ENCODE results near the gene RNF212B. TPM values are rescaled to one million over a fixed set of nuclear protein-coding genes. Genes with fewer than 3 reads are reported as not detected.
"Not testable (repeated sequence)": the region's sequence is repeated elsewhere in the genome, so short reads cannot be mapped to it uniquely, and the experiment has no call there.

The RNF212B gene
- total and polyA plus RNA-seq, 8 donors, result 0.40 to 1.1 (median 1.1) TPM; not detected in 5

GRCh38 chr14:23209651-23210423 is 27.9 kb upstream of the RNF212B start:
- intact Hi-C loops (cut with DNase I; ENCODE audit: low total_unique reads), result no loop called here
- peaks cover 0 to 9% (median 0%) of the 10 kb centered on the region in 3 donors for H3K27me3 ChIP-seq
- no peaks in the 10 kb centered on the region for H3K9me3 ChIP-seq
- no peak for DNase-seq
- H3K4me3 ChIP-seq, result no peak overlapping the region
- H3K4me1 ChIP-seq, result no peaks in the 10 kb centered on the region
- TF ChIP-seq, protein P1, sequence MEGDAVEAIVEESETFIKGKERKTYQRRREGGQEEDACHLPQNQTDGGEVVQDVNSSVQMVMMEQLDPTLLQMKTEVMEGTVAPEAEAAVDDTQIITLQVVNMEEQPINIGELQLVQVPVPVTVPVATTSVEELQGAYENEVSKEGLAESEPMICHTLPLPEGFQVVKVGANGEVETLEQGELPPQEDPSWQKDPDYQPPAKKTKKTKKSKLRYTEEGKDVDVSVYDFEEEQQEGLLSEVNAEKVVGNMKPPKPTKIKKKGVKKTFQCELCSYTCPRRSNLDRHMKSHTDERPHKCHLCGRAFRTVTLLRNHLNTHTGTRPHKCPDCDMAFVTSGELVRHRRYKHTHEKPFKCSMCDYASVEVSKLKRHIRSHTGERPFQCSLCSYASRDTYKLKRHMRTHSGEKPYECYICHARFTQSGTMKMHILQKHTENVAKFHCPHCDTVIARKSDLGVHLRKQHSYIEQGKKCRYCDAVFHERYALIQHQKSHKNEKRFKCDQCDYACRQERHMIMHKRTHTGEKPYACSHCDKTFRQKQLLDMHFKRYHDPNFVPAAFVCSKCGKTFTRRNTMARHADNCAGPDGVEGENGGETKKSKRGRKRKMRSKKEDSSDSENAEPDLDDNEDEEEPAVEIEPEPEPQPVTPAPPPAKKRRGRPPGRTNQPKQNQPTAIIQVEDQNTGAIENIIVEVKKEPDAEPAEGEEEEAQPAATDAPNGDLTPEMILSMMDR (IDR thresholded peaks at IDR 0.05), result no peak
- TF ChIP-seq POLR2A (IDR thresholded peaks at IDR 0.05) (no peak), POLR2AphosphoS5 (IDR thresholded peaks at IDR 0.05) (no peak), EP300 (IDR thresholded peaks at IDR 0.05) (no peak)
- H3K27ac ChIP-seq, result no peak overlapping the region
- no peaks in the 10 kb centered on the region for H3K36me3 ChIP-seq
- 78 to 87% (median 82%) methylated on average over 7 of the region's 7 CpGs for WGBS, 5 donors

- no peak overlapping the region for H3K27ac ChIP-seq
- no peaks in the 10 kb centered on the region for H3K4me1 ChIP-seq
- no peak for DNase-seq
- H3K27me3 ChIP-seq, result peaks cover 0 to 4% (median 0%) of the 10 kb centered on the region in 3 donors
- 80 to 98% (median 95%) methylated on average over 1 of the region's 1 CpG for WGBS, 5 donors
- H3K36me3 ChIP-seq, result no peaks in the 10 kb centered on the region
- peaks cover 0 to 12% (median 0%) of the 10 kb centered on the region in 4 donors for H3K9me3 ChIP-seq
- no peak overlapping the region for H3K4me3 ChIP-seq
- TF ChIP-seq, protein P1 (IDR thresholded peaks at IDR 0.05), result no peak
- no peak for TF ChIP-seq EP300 (IDR thresholded peaks at IDR 0.05)
- TF ChIP-seq POLR2AphosphoS5 (IDR thresholded peaks at IDR 0.05), result no peak
- no peak for TF ChIP-seq POLR2A (IDR thresholded peaks at IDR 0.05)
- intact Hi-C loops (cut with DNase I; ENCODE audit: low total_unique reads), result no loop called here
These were observed 22.3 kb upstream of the RNF212B start for GRCh38 chr14:23215421-23215820.

DNA sequence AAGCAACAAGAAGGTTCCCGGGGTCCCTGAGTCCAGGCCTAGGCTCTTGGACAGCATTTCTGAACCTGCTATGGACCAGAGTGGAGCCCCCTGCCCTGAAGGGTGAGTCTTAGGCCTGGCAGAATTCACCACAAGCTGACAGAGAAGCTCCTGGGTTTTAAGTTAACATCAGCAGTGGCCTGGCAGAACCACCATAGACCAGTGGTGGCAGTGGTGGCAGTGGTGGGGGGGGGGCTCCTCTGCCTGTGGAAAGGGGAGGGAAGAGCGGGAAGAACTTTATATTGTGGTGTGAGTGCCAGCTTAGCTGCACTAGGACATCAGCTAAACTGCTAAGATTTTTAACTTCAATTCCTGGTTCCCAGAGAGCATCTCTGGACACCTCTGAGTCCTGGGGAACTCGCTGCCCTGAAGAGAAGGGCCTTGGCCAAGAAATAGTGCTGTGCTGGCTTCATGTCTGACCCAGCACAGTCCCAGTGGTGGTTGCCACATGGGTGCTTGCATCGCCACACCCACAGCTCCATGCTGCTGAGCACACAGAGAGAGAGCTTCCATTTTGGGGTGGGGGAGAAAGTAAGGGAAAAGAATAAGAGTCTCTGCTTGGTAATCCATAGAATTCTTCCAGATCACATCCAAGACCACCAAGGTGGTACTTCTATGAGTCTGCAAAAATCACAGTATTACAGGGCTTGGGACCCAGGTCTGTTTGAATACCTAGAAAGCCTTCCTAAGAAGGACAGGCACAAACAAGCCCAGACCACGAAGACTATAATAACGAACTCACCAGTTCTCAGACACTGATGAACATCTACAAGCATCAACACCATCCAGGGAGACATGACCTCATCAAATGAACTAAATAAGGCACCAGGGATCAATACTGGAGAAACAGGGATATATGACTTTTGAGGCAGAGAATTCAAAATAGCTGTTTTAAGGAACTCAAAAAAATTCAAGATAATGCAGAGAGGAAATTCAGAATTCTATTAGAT is 20.4 kb upstream of the RNF212B start:
- H3K27me3 ChIP-seq, result peaks cover 0 to 5% (median 0%) of the 10 kb centered on the region in 3 donors
- peaks cover 0 to 12% (median 0%) of the 10 kb centered on the region in 4 donors for H3K9me3 ChIP-seq
- H3K27ac ChIP-seq, result no peak overlapping the region
- TF ChIP-seq POLR2AphosphoS5 (IDR thresholded peaks at IDR 0.05) (no peak), EP300 (IDR thresholded peaks at IDR 0.05) (no peak), POLR2A (IDR thresholded peaks at IDR 0.05) (no peak)
- TF ChIP-seq, protein P1 (IDR thresholded peaks at IDR 0.05), result no peak
- intact Hi-C loops (cut with DNase I; ENCODE audit: low total_unique reads), result no loop called here
- H3K36me3 ChIP-seq, result no peaks in the 10 kb centered on the region
- 89 to 97% (median 94%) methylated on average over 4 to 6 of the region's 6 CpGs for WGBS, 5 donors
- no peaks in the 10 kb centered on the region for H3K4me1 ChIP-seq
- no peak for DNase-seq
- no peak overlapping the region for H3K4me3 ChIP-seq

GRCh38 chr14:23219075-23219474 is 18.7 kb upstream of the RNF212B start:
- no peak overlapping the region for H3K4me3 ChIP-seq
- WGBS, 5 donors, result 75 to 90% (median 83%) methylated on average over 3 of the region's 3 CpGs
- DNase-seq, result no peak

DNA sequence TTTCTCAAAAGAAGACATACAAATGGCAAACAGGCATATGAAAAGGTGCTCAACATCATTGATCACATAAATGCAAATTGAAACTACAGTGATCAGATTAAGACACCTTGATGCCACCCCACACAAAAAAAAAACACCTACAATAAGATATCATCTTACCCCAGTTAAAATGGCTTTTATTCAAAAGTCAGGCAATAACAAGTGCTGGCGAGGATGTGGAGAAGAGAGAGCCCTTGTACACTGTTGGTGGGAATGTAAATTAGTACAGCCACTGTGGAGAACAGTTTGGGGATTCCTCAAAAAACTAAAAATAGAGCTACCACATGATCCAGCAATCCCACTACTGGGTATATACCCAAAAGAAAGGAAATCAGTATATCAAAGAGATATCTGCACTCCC is 12.8 kb upstream of the RNF212B start:
- intact Hi-C loops (cut with DNase I; ENCODE audit: low total_unique reads); H3K36me3 ChIP-seq; DNase-seq; H3K27ac ChIP-seq; H3K4me3 ChIP-seq; H3K9me3 ChIP-seq; H3K27me3 ChIP-seq; H3K4me1 ChIP-seq: not testable (repeated sequence)
- 80 to 100% (median 86%) methylated on average over 1 of the region's 1 CpG for WGBS, 5 donors

More at GRCh38 chr14:23219075-23219474, 18.7 kb upstream of the RNF212B start:
- peaks cover 0 to 5% (median 0%) of the 10 kb centered on the region in 3 donors for H3K27me3 ChIP-seq
- H3K27ac ChIP-seq, result no peak overlapping the region
- TF ChIP-seq POLR2A (IDR thresholded peaks at IDR 0.05) (no peak), EP300 (IDR thresholded peaks at IDR 0.05) (no peak), POLR2AphosphoS5 (IDR thresholded peaks at IDR 0.05) (no peak)
- TF ChIP-seq, protein P1 (IDR thresholded peaks at IDR 0.05), result no peak
- peaks cover 0 to 12% (median 0%) of the 10 kb centered on the region in 4 donors for H3K9me3 ChIP-seq
- no peaks in the 10 kb centered on the region for H3K36me3 ChIP-seq
- intact Hi-C loops (cut with DNase I; ENCODE audit: low total_unique reads), result no loop called here
- H3K4me1 ChIP-seq, result no peaks in the 10 kb centered on the region
